NT2/D1 (cell line): ENCODE results near the gene TMEM222.

Source experiments
- DNase-seq: peaks from one replicate; pipeline ENCODE4 v3.0.0-alpha.2; 2011; ENCODE audit warnings: low read depth, low spot score
- H3K27me3 ChIP-seq: 2 replicates; pipeline ENCODE4 v1.6.0; 2011; ENCODE audit warnings: mild to moderate bottlenecking; ENCODE audit not compliant: insufficient read length, insufficient read depth
- H3K36me3 ChIP-seq: 2 replicates; pipeline ENCODE4 v1.6.1; 2011; ENCODE audit warnings: mild to moderate bottlenecking, low read length, mixed read lengths; ENCODE audit not compliant: insufficient read depth, insufficient read length
- H3K4me1 ChIP-seq: 2 replicates; pipeline ENCODE4 v1.5.1; 2011; ENCODE audit not compliant: insufficient read depth, insufficient read length
- H3K4me3 ChIP-seq: 2 replicates; pipeline ENCODE4 v1.5.1; 2011; ENCODE audit warnings: low read depth; ENCODE audit not compliant: insufficient read length
- H3K9ac ChIP-seq: 2 replicates; pipeline ENCODE4 v1.6.0; 2011; ENCODE audit warnings: low read depth; ENCODE audit not compliant: insufficient read length
- H3K9me3 ChIP-seq: 2 replicates; pipeline ENCODE4 v1.5.1; 2011; ENCODE audit warnings: mild to moderate bottlenecking, low read length; ENCODE audit not compliant: insufficient read depth
- SUZ12 ChIP-seq: IDR thresholded peaks from 2 replicates; pipeline ENCODE4 v1.6.1; 2011; ENCODE audit not compliant: insufficient read length, insufficient read depth; ENCODE audit errors: extremely low read depth
- YY1 ChIP-seq: IDR thresholded peaks from 2 replicates; pipeline ENCODE4 v1.6.1; 2011; ENCODE audit not compliant: insufficient read length, insufficient read depth
- ZNF274 ChIP-seq: IDR thresholded peaks from 2 replicates; pipeline ENCODE4 v1.6.1; 2011; ENCODE audit warnings: mild to moderate bottlenecking, low read depth, low read length

Gene TMEM222

DNA sequence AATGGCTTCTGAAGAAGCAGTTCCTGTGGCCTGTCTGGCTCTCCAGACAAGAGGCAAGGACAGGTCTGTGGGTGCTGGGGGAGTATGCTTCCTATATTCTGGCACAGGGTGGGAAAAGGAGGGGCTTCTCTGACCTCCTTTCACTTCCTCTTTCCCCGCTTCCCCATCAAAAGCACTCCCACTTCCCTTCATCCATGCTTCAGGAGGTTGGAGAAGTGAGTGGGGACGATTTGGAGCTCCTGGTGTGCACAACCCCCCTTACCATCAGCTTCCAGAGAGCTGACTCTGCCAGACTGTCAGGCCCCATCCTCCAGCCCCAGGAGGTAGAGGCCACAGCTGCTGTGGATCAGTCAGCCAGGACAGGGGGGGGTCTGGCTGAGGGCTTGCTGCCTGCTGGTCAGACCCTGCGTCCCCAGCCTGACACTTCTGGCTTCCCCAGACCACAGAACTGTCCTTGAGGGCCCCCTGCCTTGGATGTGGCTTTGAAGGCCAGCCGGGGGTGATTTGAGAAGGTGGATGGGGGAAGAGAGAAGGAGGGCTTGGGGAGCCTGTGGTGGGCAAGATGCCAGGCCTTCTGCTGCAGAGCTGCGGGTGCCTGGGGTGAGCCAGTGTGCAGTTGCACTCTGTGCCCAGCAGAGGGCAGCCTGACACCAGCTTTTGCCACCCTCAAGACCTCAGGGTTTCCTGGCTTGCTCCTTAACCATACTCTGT lies 21.5 kb upstream of the TMEM222 start:
- peaks cover 48% of the 10 kb centered on the region for H3K4me1 ChIP-seq
- no peak overlapping the region for H3K4me3 ChIP-seq
- DNase-seq = peak; percentile 95
- H3K9ac ChIP-seq = peak overlapping the region; percentile 79
- H3K36me3 ChIP-seq = peaks cover 18% of the 10 kb centered on the region
- no peak for TF ChIP-seq ZNF274
- no peaks in the 10 kb centered on the region for H3K9me3 ChIP-seq
- no peaks in the 10 kb centered on the region for H3K27me3 ChIP-seq

DNA sequence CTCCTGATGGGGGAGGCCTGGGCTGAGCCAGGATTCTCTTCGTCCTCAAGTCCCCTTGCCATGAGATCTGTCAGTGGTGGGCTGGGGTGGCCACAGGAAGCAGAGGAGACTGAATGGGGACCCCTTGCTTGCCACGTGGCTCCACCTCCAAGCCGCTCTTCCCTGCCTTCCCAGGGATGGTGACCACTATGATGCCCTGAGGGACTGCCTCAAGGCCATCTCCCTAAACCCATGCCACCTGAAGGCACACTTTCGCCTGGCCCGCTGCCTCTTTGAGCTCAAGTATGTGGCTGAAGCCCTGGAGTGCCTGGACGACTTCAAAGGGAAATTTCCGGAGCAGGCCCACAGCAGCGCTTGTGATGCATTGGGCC lies 20.9 kb upstream of the TMEM222 start:
- Histone ChIP-seq H3K27me3 (no peaks in the 10 kb centered on the region), H3K4me3 (no peak overlapping the region), H3K9me3 (no peaks in the 10 kb centered on the region), H3K9ac (peak overlapping the region; percentile 79), H3K4me1 (peaks cover 52% of the 10 kb centered on the region), H3K36me3 (peaks cover 18% of the 10 kb centered on the region)
- no peak for DNase-seq
- TF ChIP-seq YY1 = no peak
- TF ChIP-seq SUZ12 = no peak
- TF ChIP-seq ZNF274 = no peak

DNA sequence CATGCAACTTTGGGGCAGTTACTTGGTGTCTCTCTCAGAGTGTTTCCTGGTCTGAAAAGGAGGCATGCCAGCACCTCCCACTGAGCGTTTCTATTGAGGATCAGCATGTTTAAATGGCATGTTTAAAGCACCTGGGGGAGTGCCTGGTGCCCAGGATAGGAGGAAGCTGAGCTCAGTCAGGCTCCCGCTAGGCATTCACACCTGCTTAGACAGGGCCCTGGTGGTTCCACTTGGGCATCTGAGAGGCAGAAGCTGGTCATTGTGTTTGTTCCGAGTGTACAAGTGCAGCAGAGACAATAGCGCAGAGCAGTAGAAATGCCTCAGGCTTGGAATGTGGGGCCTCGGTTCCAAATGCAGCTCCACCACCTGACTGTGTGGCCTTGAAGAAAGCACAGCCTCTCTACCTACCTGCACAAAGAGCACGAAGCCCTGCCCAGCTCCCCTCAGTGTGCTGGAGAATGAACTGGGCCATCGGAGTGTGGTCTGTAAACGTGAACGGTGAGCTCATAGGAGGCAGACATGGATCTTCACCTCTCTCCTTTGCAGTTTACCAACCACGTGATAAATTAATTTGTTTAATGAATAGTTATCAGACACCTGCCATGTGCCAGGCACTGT lies 20.3 kb upstream of the TMEM222 start:
- DNase-seq = no peak
- Histone ChIP-seq H3K9me3 (no peaks in the 10 kb centered on the region), H3K4me1 (peaks cover 58% of the 10 kb centered on the region), H3K9ac (peak overlapping the region; percentile 53), H3K27me3 (no peaks in the 10 kb centered on the region), H3K4me3 (no peak overlapping the region), H3K36me3 (peaks cover 18% of the 10 kb centered on the region)
- no peak for TF ChIP-seq SUZ12
- TF ChIP-seq YY1 = no peak

DNA sequence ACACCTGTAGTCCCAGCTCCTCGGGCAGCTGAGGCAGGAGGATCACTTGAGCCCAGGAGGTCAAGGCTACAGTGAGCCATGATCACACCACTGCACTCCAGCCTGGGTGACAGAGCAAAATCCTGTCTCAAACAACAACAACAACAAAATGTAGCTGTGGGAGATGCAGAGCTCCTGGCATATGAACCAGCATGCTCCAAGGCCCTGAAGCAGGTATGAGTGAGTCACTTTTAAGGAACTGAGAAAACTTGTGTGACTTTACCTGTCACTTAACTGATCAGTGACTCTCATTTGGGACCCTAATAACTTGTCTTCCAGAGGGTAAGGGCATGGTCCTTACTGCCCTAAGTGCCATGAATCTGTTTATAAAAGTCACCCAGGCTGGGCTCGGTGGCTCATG lies 19.4 kb upstream of the TMEM222 start:
- Histone ChIP-seq H3K4me1 (peaks cover 57% of the 10 kb centered on the region), H3K4me3 (no peak overlapping the region), H3K27me3 (no peaks in the 10 kb centered on the region), H3K36me3 (peaks cover 13% of the 10 kb centered on the region), H3K9me3 (no peaks in the 10 kb centered on the region), H3K9ac (no peak overlapping the region)
- no peak for TF ChIP-seq YY1
- no peak for TF ChIP-seq ZNF274
- no peak for TF ChIP-seq SUZ12
- DNase-seq = no peak

DNA sequence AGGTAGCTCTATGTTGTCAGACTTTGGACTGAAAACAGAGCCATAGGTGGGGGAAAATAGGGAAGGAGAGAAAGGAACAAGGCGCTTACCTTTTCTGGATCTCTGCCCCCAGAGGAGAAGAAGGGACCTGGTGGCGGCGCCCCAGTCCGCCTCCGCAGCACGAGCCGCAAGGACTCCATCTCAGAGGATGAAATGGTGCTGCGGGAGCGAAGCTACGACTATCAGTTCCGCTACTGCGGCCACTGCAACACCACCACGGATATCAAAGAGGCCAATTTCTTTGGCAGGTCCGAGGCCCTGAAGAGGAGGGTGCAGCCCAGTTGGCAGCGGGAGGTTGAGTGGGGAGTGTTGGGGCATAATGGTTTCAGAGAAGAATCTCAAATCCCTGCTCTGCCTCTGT lies 18.5 kb upstream of the TMEM222 start:
- peaks cover 6% of the 10 kb centered on the region for H3K36me3 ChIP-seq
- TF ChIP-seq ZNF274 = no peak
- no peak for TF ChIP-seq YY1
- no peak for TF ChIP-seq SUZ12
- peaks cover 53% of the 10 kb centered on the region for H3K4me1 ChIP-seq
- H3K4me3 ChIP-seq = no peak overlapping the region
- no peak overlapping the region for H3K9ac ChIP-seq
- DNase-seq = no peak
- no peaks in the 10 kb centered on the region for H3K9me3 ChIP-seq
- H3K27me3 ChIP-seq = no peaks in the 10 kb centered on the region

DNA sequence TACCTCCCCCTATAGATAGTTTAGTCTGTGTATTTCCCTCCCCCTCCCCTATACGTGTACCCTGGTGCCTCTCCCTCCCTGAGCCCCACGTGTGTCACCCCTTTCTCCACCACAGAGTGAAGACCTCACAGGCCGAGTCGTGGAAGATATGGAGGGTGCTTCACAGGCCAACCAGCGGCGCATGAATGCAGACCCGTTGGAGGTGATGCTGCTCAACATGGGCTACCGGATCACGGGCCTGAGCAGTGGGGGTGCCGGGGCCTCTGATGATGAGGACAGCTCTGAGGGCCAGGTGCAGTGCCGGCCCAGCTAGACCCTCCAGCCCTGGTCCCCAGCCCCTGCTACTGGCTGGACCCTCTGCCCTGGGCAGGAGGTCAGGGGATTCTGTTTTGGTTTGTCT lies 15.9 kb upstream of the TMEM222 start:
- no peaks in the 10 kb centered on the region for H3K27me3 ChIP-seq
- TF ChIP-seq SUZ12 (no peak), YY1 (no peak), ZNF274 (no peak)
- peaks cover 6% of the 10 kb centered on the region for H3K36me3 ChIP-seq

DNA sequence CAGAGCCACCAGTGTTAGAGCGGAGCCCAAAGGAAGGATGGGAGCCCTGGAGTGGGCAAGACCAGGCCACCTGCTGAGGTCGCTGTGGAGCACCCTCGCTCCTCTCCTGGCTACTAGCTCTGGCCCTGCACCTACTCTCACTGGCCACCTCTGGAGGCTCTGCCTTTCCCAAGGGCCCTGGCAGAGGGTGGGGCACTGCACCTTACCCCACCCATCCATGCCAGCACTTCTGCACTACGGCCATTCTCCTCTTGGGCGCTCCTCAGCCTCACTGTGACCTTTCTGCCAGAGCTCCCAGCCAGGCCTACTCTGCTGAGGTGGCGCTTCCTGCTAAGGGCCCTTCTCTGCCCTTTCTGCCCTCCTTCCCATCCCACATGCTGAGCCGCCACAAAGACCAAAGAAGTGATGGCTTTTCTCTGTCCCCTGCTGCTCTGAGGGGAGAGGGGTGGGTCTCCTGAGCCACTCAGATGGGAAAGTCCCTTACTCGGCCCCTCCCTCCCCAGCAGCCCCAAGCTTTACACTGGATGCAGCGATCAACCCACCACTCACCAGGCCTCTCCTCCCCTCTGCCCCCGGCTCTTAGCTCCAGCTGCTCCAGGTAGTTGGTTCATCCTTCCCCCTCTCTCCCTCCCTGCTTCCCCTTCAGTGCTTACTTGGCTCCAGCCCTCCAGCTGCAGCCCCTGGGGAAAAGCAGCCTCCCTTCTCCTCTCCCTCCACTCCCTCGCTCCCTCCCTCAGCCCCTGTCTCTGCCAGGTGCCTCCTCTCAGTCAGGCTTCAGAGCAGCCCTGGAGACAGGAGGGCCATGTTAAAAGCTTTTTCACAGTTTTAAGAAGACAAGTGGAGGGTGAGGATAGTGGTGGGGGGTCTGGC lies 14.8 kb upstream of the TMEM222 start:
- no peak for TF ChIP-seq SUZ12
- TF ChIP-seq YY1 = no peak
- TF ChIP-seq ZNF274 = no peak
- H3K9ac ChIP-seq = peak overlapping the region; percentile 69
- DNase-seq = peak; percentile 63
- no peaks in the 10 kb centered on the region for H3K27me3 ChIP-seq
- no peaks in the 10 kb centered on the region for H3K9me3 ChIP-seq
- H3K4me1 ChIP-seq = peaks cover 24% of the 10 kb centered on the region
- peaks cover 6% of the 10 kb centered on the region for H3K36me3 ChIP-seq
- H3K4me3 ChIP-seq = peak overlapping the region; percentile 8

More for the DNA sequence above, 15.9 kb upstream of the TMEM222 start:
- Histone ChIP-seq H3K9ac (peak overlapping the region; percentile 13), H3K4me3 (no peak overlapping the region), H3K9me3 (no peaks in the 10 kb centered on the region), H3K4me1 (peaks cover 32% of the 10 kb centered on the region)
- no peak for DNase-seq
